Measurements from ENCODE around the gene RTBDN.

DNA sequence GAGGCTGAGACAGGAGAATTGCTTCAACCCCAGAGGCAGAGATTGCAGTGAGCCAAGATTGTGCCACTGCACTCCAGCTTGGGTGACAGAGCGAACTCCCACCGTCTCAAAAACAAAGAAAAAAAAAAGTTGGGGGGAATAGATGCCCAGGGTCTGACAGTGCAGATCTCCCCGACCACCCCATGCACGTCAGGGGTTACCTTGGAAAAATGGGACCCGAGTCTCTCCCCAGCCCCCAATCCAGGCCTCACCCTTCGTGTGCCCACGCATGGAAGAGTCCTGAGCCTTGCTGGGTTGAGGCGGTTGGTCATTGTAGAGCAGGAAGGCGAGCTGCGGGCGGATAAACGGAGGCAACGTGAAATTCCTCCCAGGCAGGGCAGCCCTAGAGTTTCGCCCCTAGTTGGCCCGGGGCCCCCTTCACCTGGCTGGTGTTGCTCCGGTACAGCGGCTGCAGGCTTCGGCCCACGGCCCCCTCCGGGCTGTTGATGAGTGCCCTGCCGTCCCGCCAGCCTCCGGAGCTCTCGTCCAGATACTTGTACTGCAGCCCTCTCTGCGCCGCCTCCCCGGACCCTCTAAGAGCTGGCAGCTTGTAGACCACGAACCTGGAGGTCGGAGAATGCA is 46.3 kb upstream of the RTBDN start:
- TF ChIP-seq YY1 (IDR thresholded peaks at IDR 0.05; ENCODE audit: low read depth, low read length) (no peak), CTCF (IDR thresholded peaks at IDR 0.05; ENCODE audit: control extremely low read depth in 1 of 3, insufficient read depth in 1 of 3, low read depth in 1 of 3, low read length in 3 of 3) (no peak)

Data from H1 (cell line).